Kidney (tissue), 14 donors: ENCODE measurements around the gene RCL1. TPM values are rescaled to one million over a fixed set of nuclear protein-coding genes. Genes with fewer than 3 reads are reported as not detected.

ENCODE experiments used
- DNase-seq, 5 donors: peaks; one replicate each; pipeline ENCODE4 v3.0.0-alpha.2; 2013 to 2020
- FAIRE-seq: peaks from 2 replicates; lab custom pipeline; 2012; peaks lifted over from hg19 to GRCh38; lab: Jason Lieb, UNC
- H3K27ac ChIP-seq, 2 donors: one replicate each; pipeline ENCODE4 v1.7.0; 2013; ENCODE audit warnings: low read depth in 2 of 2, low read length in 2 of 2, inconsistent platforms in 1 of 2
- H3K27me3 ChIP-seq: one replicate; pipeline ENCODE4 v1.7.1; 2013; ENCODE audit warnings: low read length, inconsistent platforms; ENCODE audit not compliant: control insufficient read depth, insufficient read depth
- H3K36me3 ChIP-seq, 3 donors: one replicate each; pipeline versions ENCODE4 v1.7.0 to v1.7.1; 2013; ENCODE audit warnings: low read length in 3 of 3, control low read depth in 1 of 3, inconsistent platforms in 1 of 3; ENCODE audit not compliant: insufficient read depth in 3 of 3, control insufficient read depth in 2 of 3
- H3K4me1 ChIP-seq, 3 donors: one replicate each; pipeline versions ENCODE4 v1.7.0 to v1.7.1; 2013; ENCODE audit warnings: low read length in 3 of 3, inconsistent platforms in 1 of 3, low read depth in 1 of 3; ENCODE audit not compliant: control insufficient read depth in 2 of 3, insufficient read depth in 2 of 3
- H3K4me3 ChIP-seq, 3 donors: one replicate each; pipeline versions ENCODE4 v1.7.0 to v1.8.1; 2013; ENCODE audit warnings: low read length in 3 of 3, control low read depth in 1 of 3, inconsistent platforms in 1 of 3
- H3K9ac ChIP-seq, 3 donors: one replicate each; pipeline versions ENCODE4 v1.7.0 to v1.7.1; 2013; ENCODE audit warnings: low read length in 3 of 3, control low read depth in 1 of 3, inconsistent platforms in 1 of 3
- H3K9me3 ChIP-seq, 3 donors: one replicate each; pipeline versions ENCODE4 v1.7.0 to v1.7.1; 2013; ENCODE audit warnings: low read length in 3 of 3, control low read depth in 1 of 3, inconsistent platforms in 1 of 3; ENCODE audit not compliant: control insufficient read depth in 2 of 3, insufficient read depth in 1 of 3
- intact Hi-C: fragments of 100-400 bp; cut with DNase I; formaldehyde crosslinking; loops from one replicate; pipeline ENCODE4 v1.11.1; 2022
- polyA plus RNA-seq: library from polyadenylated mRNA; stranded (reverse); fragments of 350-450 nt; fragmentation: Illumina TruSeq; extraction: RNeasy Lipid Tissue Mini Kit (QIAGEN cat#74804); gene quantifications from one replicate; pipeline ENCODE4 v1.2.3, GENCODE V29; 2014; ENCODE audit warnings: low read depth, low replicate concordance; ENCODE audit not compliant: insufficient read depth
- total RNA-seq: library from RNA; stranded (reverse); fragmentation: NEBNext Ultra II Directional; extraction: Animal tissue kit (Norgen Biotek cat#: 25700); gene quantifications from one replicate; pipeline ENCODE4 v1.2.1, GENCODE V29; 2021
- TF ChIP-seq, protein P1 (sequence below): IDR thresholded peaks from 3 replicates; pipeline ENCODE4 v1.5.1; 2012; ENCODE audit warnings: mild to moderate bottlenecking, moderate library complexity, borderline replicate concordance; ENCODE audit not compliant: insufficient read depth; ENCODE audit errors: extremely low read depth
- donor health status: control.
- donor health status: control.
- donor health status: control.
- donor health status: control.
- donor health status: control.
- donor health status: DM: yes; HTN: yes; CAD: no.
- donor health status: Normal renal cell carcinoma (clear cell type).

Gene RCL1
- total and polyA plus RNA-seq, 2 donors from 2014 or later, result 15.7 to 22.8 TPM

DNA sequence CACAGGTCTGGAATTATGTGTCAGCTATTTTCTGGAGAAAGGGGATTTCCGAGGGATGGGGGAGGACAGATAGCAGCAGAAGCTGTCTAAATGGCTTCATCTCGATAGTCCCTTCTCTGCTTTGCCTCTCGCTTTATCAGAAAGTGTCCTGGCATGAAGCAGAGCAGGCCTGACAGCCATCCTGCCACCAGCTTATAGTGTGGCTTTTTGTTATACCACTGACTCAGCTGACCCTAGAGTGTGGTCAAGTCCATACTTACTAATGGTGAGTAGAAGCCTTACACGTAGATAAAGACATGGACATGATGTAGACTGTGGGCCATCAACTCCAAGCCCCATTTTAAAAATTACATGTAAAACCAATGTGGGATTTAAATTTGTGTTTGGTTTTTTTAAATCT lies 50.0 kb downstream of the RCL1 start:
- Histone ChIP-seq H3K4me3 (no peak overlapping the region), H3K27me3 (no peaks in the 10 kb centered on the region), H3K9ac (no peak overlapping the region), H3K27ac (no peak overlapping the region), H3K4me1 (no peaks in the 10 kb centered on the region), H3K9me3 (no peaks in the 10 kb centered on the region), H3K36me3 (peaks cover 6 to 14% (median 6%) of the 10 kb centered on the region in 3 donors)
- DNase-seq (no peak), FAIRE-seq (no peak)
- TF ChIP-seq, protein P1, sequence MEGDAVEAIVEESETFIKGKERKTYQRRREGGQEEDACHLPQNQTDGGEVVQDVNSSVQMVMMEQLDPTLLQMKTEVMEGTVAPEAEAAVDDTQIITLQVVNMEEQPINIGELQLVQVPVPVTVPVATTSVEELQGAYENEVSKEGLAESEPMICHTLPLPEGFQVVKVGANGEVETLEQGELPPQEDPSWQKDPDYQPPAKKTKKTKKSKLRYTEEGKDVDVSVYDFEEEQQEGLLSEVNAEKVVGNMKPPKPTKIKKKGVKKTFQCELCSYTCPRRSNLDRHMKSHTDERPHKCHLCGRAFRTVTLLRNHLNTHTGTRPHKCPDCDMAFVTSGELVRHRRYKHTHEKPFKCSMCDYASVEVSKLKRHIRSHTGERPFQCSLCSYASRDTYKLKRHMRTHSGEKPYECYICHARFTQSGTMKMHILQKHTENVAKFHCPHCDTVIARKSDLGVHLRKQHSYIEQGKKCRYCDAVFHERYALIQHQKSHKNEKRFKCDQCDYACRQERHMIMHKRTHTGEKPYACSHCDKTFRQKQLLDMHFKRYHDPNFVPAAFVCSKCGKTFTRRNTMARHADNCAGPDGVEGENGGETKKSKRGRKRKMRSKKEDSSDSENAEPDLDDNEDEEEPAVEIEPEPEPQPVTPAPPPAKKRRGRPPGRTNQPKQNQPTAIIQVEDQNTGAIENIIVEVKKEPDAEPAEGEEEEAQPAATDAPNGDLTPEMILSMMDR, result no peak
- intact Hi-C loops, result no loop called here

DNA sequence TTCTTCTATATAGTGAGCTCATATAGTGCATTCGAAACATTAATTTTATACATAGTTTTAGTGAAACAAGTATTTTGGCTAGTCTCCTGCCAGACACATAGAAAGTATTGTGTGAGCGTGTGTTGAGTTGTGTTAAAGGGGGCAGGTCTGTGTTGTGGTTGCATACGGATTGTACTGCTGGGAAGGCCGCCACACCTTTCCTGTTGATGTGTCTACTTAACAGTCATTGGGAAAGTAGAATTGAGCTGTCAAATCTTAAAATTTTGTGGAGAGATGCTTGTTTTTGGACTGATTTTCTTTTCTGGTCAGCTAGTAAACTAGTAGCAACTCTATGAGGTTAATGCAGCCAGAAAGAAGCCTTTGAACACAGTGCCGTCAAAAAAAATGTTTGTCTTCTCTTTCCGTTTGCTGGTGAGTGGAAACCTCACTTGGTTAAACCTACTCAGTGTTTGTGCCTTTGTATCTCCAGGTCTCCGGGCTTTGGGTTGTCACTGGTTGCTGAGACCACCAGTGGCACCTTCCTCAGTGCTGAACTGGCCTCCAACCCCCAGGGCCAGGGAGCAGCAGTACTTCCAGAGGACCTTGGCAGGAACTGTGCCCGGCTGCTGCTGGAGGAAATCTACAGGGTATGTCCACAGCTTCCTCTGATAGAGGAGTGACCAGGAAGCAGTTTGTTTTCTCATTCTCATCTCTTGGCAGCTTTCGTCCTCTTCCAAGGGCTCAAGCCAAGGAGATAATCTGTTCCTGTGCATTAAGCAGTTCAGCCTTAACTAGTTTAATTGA lies 51.5 kb downstream of the RCL1 start:
- Histone ChIP-seq H3K9ac (no peak overlapping the region), H3K4me3 (no peak overlapping the region), H3K27ac (no peak overlapping the region), H3K27me3 (no peaks in the 10 kb centered on the region), H3K9me3 (no peaks in the 10 kb centered on the region), H3K4me1 (peaks cover 0 to 4% (median 0%) of the 10 kb centered on the region in 3 donors), H3K36me3 (peaks cover 6 to 14% (median 6%) of the 10 kb centered on the region in 3 donors)
- TF ChIP-seq, protein P1, result no peak
- FAIRE-seq (no peak), DNase-seq (no peak)
- intact Hi-C loops, result no loop called here

DNA sequence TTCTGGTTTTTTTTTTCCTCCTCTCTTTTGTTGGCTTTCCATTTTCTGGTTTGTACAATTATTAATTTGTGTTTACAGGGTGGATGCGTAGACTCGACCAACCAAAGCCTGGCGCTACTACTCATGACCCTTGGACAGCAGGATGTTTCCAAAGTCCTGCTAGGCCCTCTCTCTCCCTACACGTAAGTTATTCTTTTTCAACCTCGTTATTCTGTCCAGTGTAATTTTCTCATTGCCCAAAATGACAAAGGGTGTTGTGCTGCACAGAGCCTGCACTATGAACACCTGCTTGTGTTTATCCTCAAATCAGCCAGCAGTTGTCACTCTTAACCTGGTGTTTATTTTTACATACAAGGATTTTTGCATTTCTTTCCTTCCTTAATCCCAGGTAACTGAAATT lies 56.6 kb downstream of the RCL1 start:
- Histone ChIP-seq H3K4me1 (peaks cover 0 to 14% (median 2%) of the 10 kb centered on the region in 3 donors), H3K36me3 (peaks cover 2 to 9% (median 8%) of the 10 kb centered on the region in 3 donors), H3K9me3 (no peaks in the 10 kb centered on the region), H3K4me3 (no peak overlapping the region), H3K27me3 (no peaks in the 10 kb centered on the region), H3K9ac (no peak overlapping the region), H3K27ac (peak overlapping the region in 1 of 2 donors; percentile 14)
- TF ChIP-seq, protein P1, result peak; percentile 31
- intact Hi-C loops, result no loop called here
- DNase-seq, result peak in 2 of 5 donors; percentile 19 to 34
- peak; percentile 59 for FAIRE-seq
